Measurements from ENCODE around the gene ASB2. TPM values are rescaled to one million over a fixed set of nuclear protein-coding genes. Genes with fewer than 3 reads are reported as not detected.

Gene ASB2
- total RNA-seq, 1 experiment from 2014 or later, result not detected

DNA sequence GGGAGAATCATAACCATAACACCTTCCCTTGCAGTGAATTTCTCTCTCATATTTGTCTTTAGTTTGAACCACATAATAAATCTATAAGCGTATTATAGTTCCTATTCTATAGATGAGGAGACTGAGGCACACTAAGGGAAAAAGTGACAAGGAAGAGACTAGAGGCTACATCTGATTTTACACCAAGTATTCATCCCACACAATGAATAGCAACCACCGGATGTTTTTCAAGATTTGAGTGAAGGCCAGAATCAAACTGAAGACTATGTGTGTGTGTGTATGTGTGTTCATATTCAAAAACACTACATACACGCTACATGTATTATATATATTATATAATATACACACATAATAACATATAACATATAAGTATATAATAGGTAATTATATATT lies 4.7 kb downstream of the ASB2 start:
- TF ChIP-seq YY1 (IDR thresholded peaks at IDR 0.05; ENCODE audit: extremely low read depth, insufficient replicate concordance, low read depth, low read length), result no peak
- TF ChIP-seq CTCF (IDR thresholded peaks at IDR 0.05 in 2 of 3, conservative IDR thresholded peaks at IDR 0.05 in 1 of 3; ENCODE audit: borderline replicate concordance in 1 of 3, insufficient read depth in 1 of 3, low read depth in 2 of 3, low read length in 2 of 3), result no peak
- TF ChIP-seq ELF1 (IDR thresholded peaks at IDR 0.05; ENCODE audit: borderline replicate concordance, low read depth), result no peak
- TF ChIP-seq, protein P1, sequence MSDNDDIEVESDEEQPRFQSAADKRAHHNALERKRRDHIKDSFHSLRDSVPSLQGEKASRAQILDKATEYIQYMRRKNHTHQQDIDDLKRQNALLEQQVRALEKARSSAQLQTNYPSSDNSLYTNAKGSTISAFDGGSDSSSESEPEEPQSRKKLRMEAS (IDR thresholded peaks at IDR 0.05), result no peak
- no peak for TF ChIP-seq ATF3 (IDR thresholded peaks at IDR 0.05)
- no peak for TF ChIP-seq EGR1 (IDR thresholded peaks at IDR 0.05; ENCODE audit: low read depth)
- TF ChIP-seq FOSL1 (IDR thresholded peaks at IDR 0.05; ENCODE audit: low read depth), result no peak
- no peak for TF ChIP-seq POLR2A (IDR thresholded peaks at IDR 0.05; ENCODE audit: borderline replicate concordance, extremely low read depth, insufficient read depth, insufficient read length)
- no peak for TF ChIP-seq ZBTB33 (IDR thresholded peaks at IDR 0.05; ENCODE audit: extremely low read depth, insufficient replicate concordance, low read length)
- ChIA-PET RAD21 (ENCODE audit: low non-redundant PET in 1 of 2, low total read pairs in 2 of 2, uncharacterized antibody in 2 of 2, unreplicated experiment in 2 of 2) (interaction anchor here (1.8 to 2.7 kb wide), 1 partner anchor 32 kb away, joined by 17 to 21 read pairs; no protein-coding TSS in a partner anchor), CTCF (interaction anchor here (2.2 to 8.7 kb wide), 2 partner anchors 11 to 32 kb away, joined by 10 to 120 read pairs; no protein-coding TSS in a partner anchor), POLR2A (no interaction called here)
- no peak overlapping the region for H3K4me2 ChIP-seq (ENCODE audit: low read length)
- H3K9me3 ChIP-seq (ENCODE audit: control insufficient read depth in 1 of 2, insufficient read depth in 1 of 2, low read depth in 1 of 2, low read length in 2 of 2), result no peaks in the 10 kb centered on the region
- no peak for ATAC-seq
- no peak overlapping the region for H3K27ac ChIP-seq (ENCODE audit: low read depth, low read length)
- DNase-seq (ENCODE audit: low read depth, low spot score), result no peak
- no peaks in the 10 kb centered on the region for H3K36me3 ChIP-seq (ENCODE audit: control insufficient read depth in 1 of 2, insufficient read depth in 2 of 2, low read length in 2 of 2)
- no peaks in the 10 kb centered on the region for H4K20me1 ChIP-seq (ENCODE audit: insufficient read depth)
- peaks cover 0 to 7% of the 10 kb centered on the region in 2 experiments; a peak in 2 of 4 replicates for H3K4me1 ChIP-seq (ENCODE audit: control insufficient read depth in 1 of 2, insufficient read depth in 2 of 2, low read length in 2 of 2)
- H2AFZ ChIP-seq (ENCODE audit: low read depth, low read length, poor library complexity, severe bottlenecking), result no peak overlapping the region
- no peak overlapping the region for H3K9ac ChIP-seq (ENCODE audit: low read length)
- no peak overlapping the region for H3K4me3 ChIP-seq (replicated peaks in 1 of 2; ENCODE audit: low read depth in 1 of 2, low read length in 2 of 2)
- BruUV-seq (replicated peaks), result no TSS peak
- H3K27me3 ChIP-seq (ENCODE audit: insufficient read depth, low read length), result no peaks in the 10 kb centered on the region
- H3K9me2 ChIP-seq (ENCODE audit: insufficient read depth), result no peaks in the 10 kb centered on the region
- no peaks in the 10 kb centered on the region for H3K79me2 ChIP-seq (ENCODE audit: insufficient read depth, low read length)
- intact Hi-C loops (cut with micrococcal nuclease), result no loop called here

All from HCT116 (cell line).